ENCODE results near the gene NKX1-2.

NKX1-2 gene

GRCh38 chr10:124474514-124475070, 24.8 kb upstream of the NKX1-2 start:
- DNase-seq (ENCODE audit: low spot score), result no peak

GRCh38 chr10:124473070-124473469, 23.2 kb upstream of the NKX1-2 start:
- DNase-seq (ENCODE audit: low spot score), result no peak

- no peak for DNase-seq (ENCODE audit: low spot score)
Observed at GRCh38 chr10:124472071-124472470, 22.2 kb upstream of the NKX1-2 start.

- DNase-seq (ENCODE audit: low spot score), result no peak
Observed at GRCh38 chr10:124470544-124471434, 21.0 kb upstream of the NKX1-2 start.

- no peak for DNase-seq (ENCODE audit: low spot score)
Observed at GRCh38 chr10:124469956-124470484, 20.2 kb upstream of the NKX1-2 start.

- no peak for DNase-seq (ENCODE audit: low spot score)
Observed at GRCh38 chr10:124468624-124469023, 18.8 kb upstream of the NKX1-2 start.

- DNase-seq (ENCODE audit: low spot score), result no peak
Observed at GRCh38 chr10:124467165-124467564, 17.3 kb upstream of the NKX1-2 start.

GRCh38 chr10:124465777-124466488, 16.1 kb upstream of the NKX1-2 start:
- DNase-seq (ENCODE audit: low spot score), result no peak

GRCh38 chr10:124465003-124465776, 15.4 kb upstream of the NKX1-2 start:
- DNase-seq (ENCODE audit: low spot score), result peak; percentile 11

- no peak for DNase-seq (ENCODE audit: low spot score)
Observed at GRCh38 chr10:124464028-124464965, 14.5 kb upstream of the NKX1-2 start.

GRCh38 chr10:124462348-124462695, 12.5 kb upstream of the NKX1-2 start:
- DNase-seq (ENCODE audit: low spot score), result no peak

- peak; percentile 87 for DNase-seq (ENCODE audit: low spot score)
Observed at GRCh38 chr10:124461642-124462347, 12.0 kb upstream of the NKX1-2 start, which contains the start of gene LHPP. Gene LHPP (plus strand): TSS chr10:124461823. CDS start chr10:124461863, 40 bp downstream.

- DNase-seq (ENCODE audit: low spot score), result no peak
Observed at GRCh38 chr10:124460144-124460543, 10.3 kb upstream of the NKX1-2 start.

GRCh38 chr10:124459395-124459794, 9.6 kb upstream of the NKX1-2 start:
- DNase-seq (ENCODE audit: low spot score), result no peak

GRCh38 chr10:124458889-124459288, 9.1 kb upstream of the NKX1-2 start:
- no peak for DNase-seq (ENCODE audit: low spot score)

- no peak for DNase-seq (ENCODE audit: low spot score)
Observed at GRCh38 chr10:124458473-124458872, 8.6 kb upstream of the NKX1-2 start.

- no peak for DNase-seq (ENCODE audit: low spot score)
Observed at GRCh38 chr10:124455441-124455840, 5.6 kb upstream of the NKX1-2 start.

GRCh38 chr10:124453960-124454610, 4.2 kb upstream of the NKX1-2 start:
- no peak for DNase-seq (ENCODE audit: low spot score)

- DNase-seq (ENCODE audit: low spot score), result no peak
Observed at GRCh38 chr10:124451276-124451675, 1.4 kb upstream of the NKX1-2 start.

- no peak for DNase-seq (ENCODE audit: low spot score)
Observed at GRCh38 chr10:124450783-124451057, 885 bp upstream of the NKX1-2 start.

All from CD4-positive, alpha-beta T cell treated with Interleukin-15 for 4 hours (primary cell).